Measurements from ENCODE around the gene SEMA3A. TPM values are rescaled to one million over a fixed set of nuclear protein-coding genes. Genes with fewer than 3 reads are reported as not detected.

SEMA3A gene
- total RNA-seq, 2 experiments from 2014 or later: 1.2 to 1.7 TPM

DNA sequence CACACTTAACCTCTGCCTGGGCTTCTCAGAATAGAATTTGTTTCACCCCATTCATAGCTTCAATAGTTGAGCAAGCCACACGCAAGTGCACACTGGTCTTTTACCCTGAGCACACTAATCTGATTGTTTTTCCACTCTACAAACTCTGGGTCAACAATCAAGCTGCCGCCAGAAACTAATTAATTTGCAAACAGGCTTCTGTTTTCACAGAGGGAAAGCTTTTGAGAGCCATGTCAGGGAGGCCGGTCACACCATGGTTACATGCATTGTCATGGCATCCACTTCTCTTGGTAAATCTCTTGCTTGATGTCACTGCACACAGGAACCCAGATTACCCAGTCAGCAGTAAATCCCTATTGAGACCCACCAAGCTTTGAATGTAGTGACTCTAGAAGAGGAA lies 154.2 kb downstream of the SEMA3A start:
- no peaks in the 10 kb centered on the region for H3K9me3 Mint-ChIP-seq
- no peak overlapping the region for H3K27ac Mint-ChIP-seq
- no peaks in the 10 kb centered on the region for H3K27me3 Mint-ChIP-seq
- DNase-seq (no peak), ATAC-seq (no peak)
- H3K4me1 Mint-ChIP-seq (ENCODE audit: low read depth): no peaks in the 10 kb centered on the region
- TF ChIP-seq, protein P1, sequence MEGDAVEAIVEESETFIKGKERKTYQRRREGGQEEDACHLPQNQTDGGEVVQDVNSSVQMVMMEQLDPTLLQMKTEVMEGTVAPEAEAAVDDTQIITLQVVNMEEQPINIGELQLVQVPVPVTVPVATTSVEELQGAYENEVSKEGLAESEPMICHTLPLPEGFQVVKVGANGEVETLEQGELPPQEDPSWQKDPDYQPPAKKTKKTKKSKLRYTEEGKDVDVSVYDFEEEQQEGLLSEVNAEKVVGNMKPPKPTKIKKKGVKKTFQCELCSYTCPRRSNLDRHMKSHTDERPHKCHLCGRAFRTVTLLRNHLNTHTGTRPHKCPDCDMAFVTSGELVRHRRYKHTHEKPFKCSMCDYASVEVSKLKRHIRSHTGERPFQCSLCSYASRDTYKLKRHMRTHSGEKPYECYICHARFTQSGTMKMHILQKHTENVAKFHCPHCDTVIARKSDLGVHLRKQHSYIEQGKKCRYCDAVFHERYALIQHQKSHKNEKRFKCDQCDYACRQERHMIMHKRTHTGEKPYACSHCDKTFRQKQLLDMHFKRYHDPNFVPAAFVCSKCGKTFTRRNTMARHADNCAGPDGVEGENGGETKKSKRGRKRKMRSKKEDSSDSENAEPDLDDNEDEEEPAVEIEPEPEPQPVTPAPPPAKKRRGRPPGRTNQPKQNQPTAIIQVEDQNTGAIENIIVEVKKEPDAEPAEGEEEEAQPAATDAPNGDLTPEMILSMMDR (IDR thresholded peaks at IDR 0.05): no peak
- intact Hi-C loops (cut with micrococcal nuclease): no loop called here
- ChIA-PET CTCF (no interaction called here), POLR2A (no interaction called here)
- H3K36me3 Mint-ChIP-seq (ENCODE audit: low read depth): no peaks in the 10 kb centered on the region
- no peak overlapping the region for H3K4me3 Mint-ChIP-seq

- ChIA-PET POLR2A (no interaction called here), CTCF (interaction anchor here (0.7 kb wide), 1 partner anchor 222 kb away, joined by 3 read pairs; no protein-coding TSS in a partner anchor)
- H3K27me3 Mint-ChIP-seq: no peaks in the 10 kb centered on the region
- intact Hi-C loops (cut with micrococcal nuclease): no loop called here
- H3K27ac Mint-ChIP-seq: no peak overlapping the region
- TF ChIP-seq, protein P1 (IDR thresholded peaks at IDR 0.05): no peak
- H3K9me3 Mint-ChIP-seq: no peaks in the 10 kb centered on the region
- no peaks in the 10 kb centered on the region for H3K4me1 Mint-ChIP-seq (ENCODE audit: low read depth)
- H3K4me3 Mint-ChIP-seq: no peak overlapping the region
- ATAC-seq (no peak), DNase-seq (no peak)
- no peaks in the 10 kb centered on the region for H3K36me3 Mint-ChIP-seq (ENCODE audit: low read depth)
Measured at GRCh38 chr7:84039432-84039831, 155.2 kb downstream of the SEMA3A start.

DNA sequence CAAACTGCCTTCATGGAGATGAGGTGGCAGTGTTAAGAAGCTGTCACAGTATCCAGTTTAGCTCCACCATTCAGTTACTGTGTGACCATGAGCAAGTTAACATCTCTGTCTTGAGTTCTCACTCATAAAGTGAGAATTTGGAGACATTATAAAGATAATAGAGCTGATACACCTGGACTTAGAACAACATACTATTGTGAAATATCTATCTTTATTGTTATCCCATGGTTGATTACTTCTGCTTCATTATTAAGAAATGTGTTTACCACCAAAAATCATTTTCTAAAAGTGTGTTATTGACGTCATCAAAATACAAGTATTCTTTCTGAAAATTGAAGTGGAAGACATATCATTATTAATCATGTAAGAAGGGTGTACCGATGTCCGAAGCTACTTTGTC lies 166.9 kb downstream of the SEMA3A start:
- ChIA-PET POLR2A (no interaction called here), CTCF (no interaction called here)
- intact Hi-C loops (cut with micrococcal nuclease): no loop called here
- DNase-seq (no peak), ATAC-seq (no peak)
- H3K36me3 Mint-ChIP-seq (ENCODE audit: low read depth): no peaks in the 10 kb centered on the region
- no peaks in the 10 kb centered on the region for H3K27me3 Mint-ChIP-seq
- H3K9me3 Mint-ChIP-seq: no peaks in the 10 kb centered on the region
- H3K4me1 Mint-ChIP-seq (ENCODE audit: low read depth): no peaks in the 10 kb centered on the region
- TF ChIP-seq, protein P1 (IDR thresholded peaks at IDR 0.05): no peak
- H3K4me3 Mint-ChIP-seq: no peak overlapping the region
- H3K27ac Mint-ChIP-seq: no peak overlapping the region

GRCh38 chr7:84025332-84025927 lies 169.2 kb downstream of the SEMA3A start:
- POLR2A ChIA-PET: no interaction called here
- ATAC-seq (no peak), DNase-seq (no peak)
- H3K4me3 Mint-ChIP-seq: no peak overlapping the region
- H3K27ac Mint-ChIP-seq: no peak overlapping the region
- H3K9me3 Mint-ChIP-seq: no peaks in the 10 kb centered on the region
- TF ChIP-seq, protein P1 (IDR thresholded peaks at IDR 0.05): no peak
- intact Hi-C loops (cut with micrococcal nuclease): no loop called here
- H3K36me3 Mint-ChIP-seq (ENCODE audit: low read depth): no peaks in the 10 kb centered on the region
- no peaks in the 10 kb centered on the region for H3K4me1 Mint-ChIP-seq (ENCODE audit: low read depth)
- H3K27me3 Mint-ChIP-seq: no peaks in the 10 kb centered on the region
- CTCF ChIA-PET: no interaction called here

DNA sequence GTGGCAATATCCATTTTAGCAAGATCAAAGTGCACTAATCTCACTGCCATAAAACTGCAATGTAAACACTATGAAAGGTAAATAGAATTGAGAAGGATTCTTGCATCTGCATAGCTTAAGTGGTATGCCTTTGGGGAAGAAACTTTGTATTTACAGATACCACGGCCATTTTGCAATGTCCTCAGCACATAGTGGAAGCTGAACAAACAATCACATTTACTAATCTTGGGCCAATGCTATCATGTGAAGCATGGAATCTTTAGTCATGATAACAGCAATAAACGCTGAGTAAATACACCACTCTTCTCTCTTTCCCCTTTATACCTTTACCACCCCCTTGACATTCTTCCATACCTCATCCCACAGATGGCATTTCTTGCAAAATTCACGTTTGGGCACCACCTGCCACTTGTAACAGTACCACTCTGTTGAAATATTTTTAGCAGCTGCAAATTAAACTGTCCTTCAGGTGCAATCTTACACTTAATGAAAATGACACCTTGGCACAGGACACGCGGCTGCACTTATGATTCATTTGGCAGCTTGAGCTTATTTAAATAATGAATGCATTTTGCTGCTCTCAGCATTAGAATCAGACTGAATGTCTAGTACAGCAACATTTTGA lies 171.8 kb downstream of the SEMA3A start:
- Mint-ChIP-seq H3K9me3 (no peaks in the 10 kb centered on the region), H3K27me3 (no peaks in the 10 kb centered on the region), H3K36me3 (ENCODE audit: low read depth) (no peaks in the 10 kb centered on the region), H3K4me1 (ENCODE audit: low read depth) (no peaks in the 10 kb centered on the region), H3K4me3 (no peak overlapping the region), H3K27ac (no peak overlapping the region)
- ChIA-PET POLR2A (no interaction called here), CTCF (no interaction called here)
- no peak for DNase-seq
- intact Hi-C loops (cut with micrococcal nuclease): no loop called here
- TF ChIP-seq, protein P1 (IDR thresholded peaks at IDR 0.05): no peak
- no peak for ATAC-seq
